ENCODE results near the gene GTPBP10.
A peak's percentile ranks its signal among the peaks of the same experiment; 100 is the strongest.

The GTPBP10 gene

GRCh38 chr7:90383422-90383821 is 36.9 kb downstream of the GTPBP10 start:
- no peak for DNase-seq

- DNase-seq: no peak
These were observed 37.3 kb downstream of the GTPBP10 start for GRCh38 chr7:90383861-90384260.

DNA sequence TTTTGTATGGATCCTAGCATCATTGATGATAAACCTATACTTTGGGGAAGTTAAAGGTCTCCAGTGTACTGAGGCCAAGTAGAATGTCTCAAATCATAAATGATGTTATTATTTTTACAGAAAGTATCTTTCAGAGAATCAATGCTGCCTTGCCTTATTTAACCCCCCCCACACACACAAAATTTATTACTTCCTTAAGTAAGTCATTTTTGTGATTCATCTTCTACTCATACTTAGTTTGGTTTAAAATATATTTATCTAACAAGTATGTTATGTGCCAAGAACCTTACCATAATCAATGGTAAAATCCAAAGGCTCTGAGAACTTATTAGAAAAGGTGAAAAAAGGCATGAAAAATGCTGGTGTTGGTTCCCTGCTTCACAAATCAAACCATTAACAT is 37.9 kb downstream of the GTPBP10 start:
- no peak for DNase-seq

GRCh38 chr7:90387470-90388240 is 41.1 kb downstream of the GTPBP10 start:
- no peak for DNase-seq

- DNase-seq: no peak
These were observed 44.4 kb downstream of the GTPBP10 start for GRCh38 chr7:90390926-90391325.

- no peak for DNase-seq
These were observed 45.0 kb downstream of the GTPBP10 start for GRCh38 chr7:90391488-90391887.

DNA sequence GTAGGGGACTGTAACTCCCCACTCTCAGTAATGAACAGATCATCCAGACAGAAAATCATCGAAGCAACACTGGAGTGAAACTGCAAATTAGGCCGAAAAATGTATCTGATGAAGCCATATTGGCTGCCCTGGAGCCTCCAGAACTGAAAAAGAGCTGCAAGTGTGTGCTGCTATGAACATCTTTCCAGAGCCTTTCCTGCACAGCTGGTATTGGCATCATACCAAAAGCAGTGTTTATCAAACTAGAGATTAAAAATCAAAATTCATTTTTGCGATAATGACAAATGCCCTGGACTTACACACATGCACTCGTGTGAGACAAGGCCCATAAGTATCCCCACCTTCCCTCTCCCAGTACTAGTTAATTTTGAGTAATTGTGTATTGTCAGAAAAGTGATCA is 49.9 kb downstream of the GTPBP10 start:
- DNase-seq: no peak

GRCh38 chr7:90401989-90402388 is 55.5 kb downstream of the GTPBP10 start:
- no peak for DNase-seq

- DNase-seq: no peak
These were observed 56.3 kb downstream of the GTPBP10 start for GRCh38 chr7:90402785-90403173.

- DNase-seq: peak; percentile 63
These were observed 56.9 kb downstream of the GTPBP10 start, which contains the start of gene CLDN12 for GRCh38 chr7:90403174-90404113. Gene CLDN12, plus strand, starts transcription at chr7:90403461. Its CDS starts 9,216 bp downstream, at chr7:90412677.

- no peak for DNase-seq
These were observed 58.3 kb downstream of the GTPBP10 start for GRCh38 chr7:90404777-90405176.

- DNase-seq: no peak
These were observed 60.9 kb downstream of the GTPBP10 start for GRCh38 chr7:90407484-90407821.

DNA sequence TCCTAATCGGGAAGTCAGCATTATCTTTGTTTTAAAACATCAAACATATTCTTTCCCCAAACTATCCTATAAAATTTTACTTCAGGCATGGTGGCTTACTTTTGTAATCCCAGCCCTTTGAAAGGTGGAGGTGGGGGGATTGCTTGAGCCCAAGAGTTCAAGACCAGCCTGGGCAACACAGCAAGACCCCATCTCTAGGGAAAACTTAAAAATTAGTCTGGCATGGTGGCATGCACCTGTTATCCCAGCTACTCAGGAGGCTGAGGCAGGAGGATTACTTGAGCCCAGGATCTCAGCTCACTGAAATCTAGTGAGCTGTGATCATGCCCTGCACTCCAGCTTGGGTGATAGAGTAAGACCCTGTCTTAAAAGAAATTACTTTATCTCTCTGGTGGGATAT is 61.6 kb downstream of the GTPBP10 start:
- DNase-seq: no peak

DNA sequence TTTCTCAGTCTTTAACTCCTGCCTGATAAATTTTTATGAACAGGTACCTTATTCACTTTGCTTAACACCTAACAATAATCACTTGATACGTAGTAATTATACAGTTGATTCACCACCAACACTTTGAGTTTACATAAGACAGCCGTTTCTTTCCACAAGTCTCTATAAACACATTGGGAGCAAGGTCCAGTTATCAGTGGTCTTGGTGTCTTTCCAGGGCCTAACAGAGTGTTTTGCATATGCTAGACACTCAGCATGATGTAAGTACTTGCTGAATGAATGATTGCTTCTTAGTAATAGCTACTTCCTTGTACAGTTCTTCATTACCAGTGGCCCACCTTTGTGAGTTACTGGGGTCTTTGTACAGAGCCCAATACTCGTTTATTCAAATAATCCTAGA is 63.2 kb downstream of the GTPBP10 start:
- DNase-seq: no peak

- DNase-seq: no peak
These were observed 65.0 kb downstream of the GTPBP10 start for GRCh38 chr7:90411510-90411909.

GRCh38 chr7:90412458-90413184 is 66.1 kb downstream of the GTPBP10 start:
- DNase-seq: no peak

GRCh38 chr7:90413185-90413528 is 66.6 kb downstream of the GTPBP10 start:
- no peak for DNase-seq

DNA sequence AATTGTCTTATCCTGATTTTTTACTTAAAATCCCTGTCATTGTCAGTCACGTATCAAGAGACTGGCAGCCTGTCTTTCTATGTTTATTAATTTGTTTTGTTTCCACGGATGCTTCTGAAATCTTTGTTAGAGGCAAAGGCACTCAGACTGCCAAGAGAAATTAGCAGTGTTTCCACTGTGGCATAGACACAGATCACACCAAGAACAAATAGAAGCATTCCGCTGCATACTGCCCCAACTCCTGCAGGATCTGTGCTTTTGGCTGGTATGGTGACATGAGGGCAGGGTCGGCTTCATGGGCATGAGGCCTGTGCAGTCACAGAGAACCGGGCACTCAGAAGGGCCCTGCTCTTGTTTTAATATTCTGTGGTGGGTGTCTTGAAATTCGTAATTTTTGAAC is 75.1 kb downstream of the GTPBP10 start:
- no peak for DNase-seq

- DNase-seq: no peak
These were observed 78.2 kb downstream of the GTPBP10 start for GRCh38 chr7:90424720-90425119.

- DNase-seq: no peak
These were observed 78.9 kb downstream of the GTPBP10 start for GRCh38 chr7:90425376-90425775.

- no peak for DNase-seq
These were observed 84.3 kb downstream of the GTPBP10 start for GRCh38 chr7:90430614-90431460.

DNA sequence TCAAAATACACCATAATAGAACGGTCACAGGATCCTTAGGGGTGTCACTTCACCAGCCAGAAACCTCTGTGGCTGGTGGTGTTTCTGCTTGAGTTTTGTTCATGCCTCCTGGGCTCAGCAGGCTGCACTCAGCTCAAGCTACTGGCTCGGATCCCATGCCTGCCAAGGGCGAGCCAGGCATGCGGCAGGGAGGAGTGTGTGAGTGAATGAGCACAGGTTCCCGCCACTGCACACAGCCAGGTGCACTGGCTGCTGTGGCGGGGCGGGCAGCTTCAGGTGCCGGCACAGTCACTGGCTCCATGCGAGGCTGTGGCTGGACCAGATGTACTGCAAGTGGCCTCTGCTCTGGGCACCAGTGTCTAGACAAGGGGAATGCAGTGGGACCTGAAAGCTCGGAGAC is 86.2 kb downstream of the GTPBP10 start:
- no peak for DNase-seq

GRCh38 chr7:90433221-90433620 is 86.7 kb downstream of the GTPBP10 start:
- no peak for DNase-seq
